Activated T-helper 1 cell treated with anti-CD3 and anti-CD28 coated beads, Interleukin-2, amount 50 U/mL, for 16 hours (primary cell): ENCODE results near the gene TPRG1.

Experiments
- DNase-seq, 2 donors: peaks; one replicate each; pipeline ENCODE4 v3.0.0-alpha.2; 2020; ENCODE audit warnings: low read depth in 1 of 2, low spot score in 1 of 2

The TPRG1 gene

DNA sequence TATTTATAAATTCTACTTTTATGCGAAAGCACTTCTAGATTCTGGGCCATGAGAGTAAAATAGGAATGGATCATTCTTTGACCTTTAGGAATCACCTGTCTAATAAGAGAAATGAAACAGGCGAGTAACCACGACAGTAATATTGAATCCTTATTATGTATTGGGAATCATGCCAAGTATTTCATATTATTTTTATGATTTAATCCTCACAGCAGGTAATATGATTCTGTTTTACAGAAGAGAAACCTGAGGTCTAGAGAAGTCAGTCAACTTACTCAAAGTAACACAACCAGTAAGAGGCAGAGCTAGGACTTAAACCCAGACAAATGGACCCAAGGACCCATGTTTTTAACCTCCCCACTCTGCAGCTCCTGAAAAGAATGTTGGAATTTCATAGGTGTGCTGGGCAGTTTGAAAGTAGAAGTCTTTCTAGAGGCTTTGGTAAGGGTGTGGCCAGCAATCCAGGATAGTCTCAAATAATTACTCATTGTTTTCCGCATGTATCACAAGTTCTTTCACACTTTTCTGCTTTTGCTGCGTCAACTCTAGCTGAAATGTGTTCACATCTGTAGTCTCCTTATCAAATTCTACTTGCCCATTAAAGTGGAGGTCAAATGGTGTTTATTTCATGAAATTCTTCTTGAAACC, 181.7 kb downstream of the TPRG1 start:
- no peak for DNase-seq

DNA sequence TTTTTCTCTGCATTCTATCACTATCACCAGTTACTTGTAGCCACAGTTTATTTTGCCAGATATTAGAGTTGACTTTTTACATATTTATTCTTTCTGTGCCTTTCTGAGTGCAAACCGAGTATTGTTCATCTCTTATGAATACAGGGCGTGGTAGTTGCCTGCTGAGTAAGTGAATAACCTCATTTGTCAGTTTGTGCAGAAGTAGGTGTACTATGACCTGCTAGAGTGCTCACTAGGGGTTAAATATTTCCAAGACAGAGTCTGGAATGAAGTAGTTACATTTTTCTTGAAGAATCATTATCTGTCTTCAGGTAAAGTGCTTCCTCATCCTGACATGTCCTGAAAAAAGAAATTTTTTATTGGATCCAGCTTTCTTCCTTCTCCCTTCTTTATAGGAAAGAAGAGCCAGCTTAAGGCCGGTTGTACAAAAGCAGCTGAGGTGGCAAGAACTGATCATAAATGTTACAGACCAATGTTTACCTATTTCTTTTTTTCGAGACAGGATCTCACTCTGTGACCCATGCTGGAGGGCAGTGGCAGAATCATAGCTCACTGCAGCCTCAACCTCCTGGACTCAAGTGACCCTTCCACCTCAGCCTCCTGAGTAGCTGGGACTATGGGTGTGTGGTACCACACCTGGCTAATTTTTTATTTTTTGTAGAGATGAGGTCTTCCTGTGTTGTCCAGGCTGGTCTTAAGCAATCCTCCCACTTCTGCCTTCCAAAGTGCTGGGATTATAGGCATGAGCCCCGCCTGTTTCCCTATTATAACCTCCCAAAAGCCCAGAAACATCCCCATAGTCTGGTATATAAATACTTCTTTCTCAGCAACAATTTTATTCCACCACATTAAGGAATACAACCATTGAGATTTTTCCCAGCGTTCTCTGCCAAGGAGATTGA, 182.5 kb downstream of the TPRG1 start:
- DNase-seq, result no peak

DNA sequence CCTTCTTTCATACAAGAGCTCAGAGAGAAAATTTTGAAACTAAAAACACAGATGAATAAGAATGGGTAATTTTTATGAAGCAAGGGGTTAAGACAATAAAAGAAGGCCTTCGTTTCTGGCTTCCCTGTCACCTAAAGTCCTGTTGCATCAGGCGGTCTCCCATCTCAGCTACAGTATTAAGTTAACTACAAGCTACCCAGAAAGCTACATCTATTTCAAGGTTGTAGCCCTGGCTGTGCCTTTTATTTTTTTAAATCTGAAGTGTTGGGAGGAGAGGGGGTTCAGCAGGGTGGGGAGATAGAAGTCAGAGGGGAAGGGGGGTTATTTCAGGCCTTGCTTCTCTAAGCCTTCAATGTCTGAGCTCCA, 183.3 kb downstream of the TPRG1 start:
- no peak for DNase-seq

DNA sequence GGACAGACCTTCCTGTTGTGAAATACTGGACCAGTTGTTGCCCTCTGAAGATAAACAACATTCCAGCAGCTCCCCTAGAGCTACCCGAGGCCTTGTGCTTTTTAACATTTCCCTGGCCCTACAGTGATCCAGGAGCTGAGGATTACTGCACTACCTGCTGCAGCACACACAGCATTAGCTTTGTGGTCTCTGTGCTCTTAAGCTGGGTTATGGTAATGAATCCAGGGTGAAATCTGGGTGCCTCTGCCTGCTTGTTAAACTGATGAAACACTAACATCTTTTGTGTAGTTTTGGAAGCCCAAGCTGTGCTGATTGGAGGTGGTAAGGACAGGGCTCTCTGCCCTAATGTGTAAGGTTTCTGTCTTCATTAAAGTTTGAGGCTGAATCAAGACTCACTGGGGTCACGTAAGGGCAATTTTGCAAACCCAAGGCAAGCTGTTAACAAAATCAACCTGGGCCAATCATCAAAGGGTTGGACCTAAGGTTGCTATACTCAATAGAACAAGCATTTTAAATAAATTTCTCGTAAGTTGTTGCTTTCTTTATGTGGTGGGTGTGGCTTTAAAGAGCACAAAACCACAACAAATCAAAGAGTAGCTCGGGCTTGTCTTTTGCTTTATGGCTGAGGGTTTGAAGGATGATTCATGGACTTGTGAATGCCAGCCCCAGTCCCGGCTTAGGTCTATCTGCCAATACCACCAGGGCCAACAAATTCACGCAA, 183.9 kb downstream of the TPRG1 start:
- DNase-seq, result no peak

DNA sequence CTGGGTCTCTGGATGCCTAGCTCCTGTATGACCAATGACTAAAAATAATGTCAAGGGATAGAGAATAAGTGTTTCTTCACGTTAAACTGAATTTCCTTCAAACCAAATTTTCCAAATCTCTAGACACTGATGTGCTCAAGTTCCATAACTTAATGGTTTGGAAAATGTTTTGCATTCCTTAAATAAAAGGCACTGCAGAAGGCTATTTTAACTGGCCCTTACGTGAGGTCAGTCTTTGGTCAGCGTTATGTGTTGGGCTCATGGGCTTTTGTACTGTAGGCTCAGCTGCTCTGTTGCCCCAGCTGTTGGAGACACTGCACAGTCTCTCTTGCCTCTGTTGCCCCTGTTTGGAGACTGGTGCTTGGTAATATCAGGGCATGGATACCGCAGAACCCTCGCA, 188.5 kb downstream of the TPRG1 start:
- no peak for DNase-seq

DNA sequence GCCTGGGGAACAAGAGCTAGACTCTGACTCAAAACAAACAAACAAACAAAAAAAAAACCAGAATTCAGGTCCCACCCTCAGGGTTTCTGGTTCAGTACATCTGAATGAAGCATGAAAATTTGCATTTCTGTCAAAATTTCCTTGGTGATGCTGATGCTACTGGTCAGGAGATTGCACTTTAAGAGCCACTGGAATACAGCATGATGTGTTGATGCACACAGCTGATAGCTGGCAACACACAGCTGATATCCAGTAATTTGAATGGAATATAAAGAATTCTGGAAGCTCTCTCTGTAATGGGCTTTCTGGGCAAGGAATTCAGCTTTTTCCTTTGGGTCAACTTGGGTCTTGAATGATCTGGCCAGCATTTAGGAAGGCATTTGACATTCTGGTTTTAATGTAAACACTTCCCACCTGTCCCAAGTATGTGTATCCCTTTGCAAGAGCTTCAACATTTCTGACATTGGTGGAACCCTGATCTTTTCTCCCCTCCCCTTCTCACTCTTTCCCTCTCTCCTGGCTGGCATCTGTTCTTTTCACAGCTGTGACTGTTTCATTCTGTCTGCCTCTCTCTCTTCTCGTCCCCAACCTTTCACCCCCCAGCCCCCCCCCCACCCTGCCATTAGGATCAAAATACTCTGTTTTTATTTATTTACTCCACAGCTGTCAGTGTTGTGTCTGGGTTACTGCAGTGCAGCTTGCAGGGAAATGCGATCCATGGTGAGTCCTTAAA, 189.5 kb downstream of the TPRG1 start:
- no peak for DNase-seq

DNA sequence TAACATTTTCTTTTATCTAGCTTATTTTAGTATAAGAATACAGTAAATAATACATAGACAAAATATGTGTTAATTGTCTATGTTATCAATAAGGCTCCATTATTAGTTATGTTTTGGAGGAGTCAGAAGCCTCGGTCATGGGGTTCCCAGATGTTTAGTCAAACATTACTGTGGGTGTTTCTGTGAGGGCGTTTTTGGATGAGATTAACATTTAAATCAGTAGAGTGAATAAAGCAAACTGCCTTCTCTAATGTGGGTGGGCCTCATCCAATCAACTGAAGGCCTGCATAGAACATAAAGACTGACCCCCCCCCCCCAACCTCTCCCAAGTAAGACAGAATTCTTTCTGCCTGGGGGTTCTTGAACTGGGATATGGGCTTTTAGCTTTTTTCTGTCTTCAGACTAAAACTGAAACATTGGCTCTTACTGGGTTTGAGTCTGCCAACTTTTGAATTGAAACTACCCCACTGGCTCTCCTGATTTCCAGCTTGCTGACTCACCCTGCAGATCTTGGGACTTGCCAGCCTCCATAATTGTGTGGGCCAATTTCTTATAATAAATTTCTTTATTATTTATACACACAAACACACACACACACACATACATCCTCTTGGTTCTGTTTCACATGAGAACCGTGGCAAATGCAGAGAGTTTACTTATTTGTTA, 192.0 kb downstream of the TPRG1 start:
- DNase-seq, result no peak

DNA sequence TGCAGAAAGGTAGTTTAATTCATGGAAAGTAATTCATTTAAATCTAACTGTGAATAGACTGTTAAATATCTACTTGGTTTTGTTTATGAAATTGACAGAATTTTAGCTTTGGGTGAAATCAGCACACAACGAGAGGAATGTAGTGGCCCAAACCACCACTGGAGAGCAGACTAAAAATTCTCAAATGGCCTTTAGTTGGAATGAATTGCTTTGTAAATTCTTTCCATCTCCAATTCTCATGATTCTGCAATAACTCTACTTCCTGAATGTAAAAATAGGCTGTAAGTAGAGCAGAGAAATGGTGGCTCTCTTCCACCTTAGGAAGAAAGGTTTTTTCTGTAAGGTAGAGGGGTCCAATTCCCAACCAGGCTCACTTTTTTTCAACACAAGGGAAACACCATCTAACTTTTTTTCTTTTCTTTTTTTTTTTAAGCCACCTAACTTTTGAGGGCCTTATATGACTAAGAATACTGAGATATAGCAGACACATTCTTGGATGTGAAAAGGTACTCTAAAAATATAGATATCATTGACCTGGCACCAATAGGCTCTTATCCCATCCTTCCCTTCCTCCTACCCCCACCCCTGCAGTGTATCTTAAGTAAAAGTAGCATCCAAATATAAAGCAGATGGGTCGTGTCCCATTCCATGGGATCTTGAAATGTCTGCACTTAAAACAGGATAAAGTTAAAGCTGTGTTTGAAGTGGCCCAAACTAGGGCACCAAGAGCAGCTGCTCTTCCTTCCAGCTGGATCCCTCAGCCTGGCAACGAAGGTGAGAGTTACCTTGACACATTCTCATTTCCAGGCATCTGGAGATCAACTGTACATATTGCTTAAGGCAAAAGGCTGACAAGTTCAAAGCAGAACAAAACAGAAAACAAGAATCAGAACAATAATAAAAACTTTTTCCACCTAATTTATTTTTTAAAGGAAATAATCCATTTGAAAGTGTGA, 194.1 kb downstream of the TPRG1 start:
- DNase-seq, result no peak

DNA sequence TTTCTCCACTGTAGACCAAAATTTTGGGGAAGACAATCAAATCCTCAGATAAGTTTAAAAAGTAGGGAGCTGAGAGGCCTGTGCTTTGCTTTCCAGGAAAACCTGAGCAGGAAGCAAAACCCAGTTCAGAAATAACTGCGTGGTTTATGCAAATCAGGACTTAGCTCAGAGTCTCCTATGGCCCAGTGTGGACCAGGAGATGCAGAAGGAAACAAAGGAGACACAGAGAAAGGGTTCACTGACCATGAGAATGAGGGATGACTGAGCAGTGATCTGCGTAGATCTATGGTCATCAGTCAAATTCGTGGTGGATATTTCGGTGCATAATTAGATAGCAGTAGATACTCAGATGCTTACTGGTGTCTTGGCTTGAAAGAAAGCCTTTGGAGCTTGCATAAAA, 196.6 kb downstream of the TPRG1 start:
- DNase-seq, result no peak

DNA sequence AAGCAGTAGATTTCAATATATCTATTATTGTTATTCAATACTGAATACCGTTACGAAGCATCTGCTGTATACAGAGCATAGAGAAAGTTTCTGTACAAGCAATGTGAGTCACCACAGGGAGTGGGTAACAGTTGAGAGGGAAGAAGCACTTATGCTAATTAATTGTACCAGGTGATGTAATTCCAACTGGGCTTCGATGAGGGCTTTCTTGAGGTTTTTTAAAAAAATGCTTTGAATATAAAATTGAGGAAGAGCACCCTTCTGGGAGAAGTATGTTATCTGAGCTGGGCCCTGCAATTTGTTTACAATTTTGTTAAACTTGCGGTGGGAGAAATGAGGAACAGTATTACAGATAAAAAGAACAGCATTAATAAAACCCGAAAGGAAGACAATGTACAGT, 197.9 kb downstream of the TPRG1 start:
- no peak for DNase-seq

DNA sequence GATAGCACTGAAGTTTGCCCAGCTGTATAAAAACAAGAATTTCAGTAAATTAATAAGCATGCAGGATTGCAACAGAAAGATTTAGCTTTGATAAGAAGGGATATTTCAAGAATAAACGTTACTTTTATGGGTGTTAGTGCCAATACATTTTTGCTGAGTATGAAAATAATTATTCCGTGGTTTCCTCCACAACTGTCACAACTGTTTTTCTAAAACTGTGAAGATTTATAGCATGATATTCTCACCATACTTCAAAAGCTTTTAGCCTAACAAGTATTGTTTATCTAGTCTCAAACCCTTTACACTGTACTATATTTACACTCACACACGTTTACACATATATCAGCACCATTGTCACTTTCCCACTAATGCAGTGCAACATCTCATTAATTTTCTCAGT, 200.5 kb downstream of the TPRG1 start:
- DNase-seq, result no peak
